Right lobe of liver (tissue), 4 donors: ENCODE results near the gene LARP4B.

ENCODE experiments used
- POLR2A ChIP-seq: fragments of 450-650 bp; IDR thresholded peaks from one replicate; pipeline ENCODE4 v1.6.1; 2017; ENCODE audit warnings: antibody characterized with exemption, mild to moderate bottlenecking
- TF ChIP-seq, protein P1 (sequence below), 4 donors: fragments of 200-600 bp in 3 of 4; fragments of 450-650 bp in 1 of 4; IDR thresholded peaks; one replicate each; pipeline versions ENCODE4 v1.5.1 to v1.8.0; 2016 to 2022; ENCODE audit warnings: antibody characterized with exemption in 4 of 4, mild to moderate bottlenecking in 2 of 4
- donor health status: DM: no; HTN: no; CAD: no.
- donor health status: DM: no; HTN: no; CAD: no.
- donor health status: DM: no; HTN: yes; CAD: no.

DNA sequence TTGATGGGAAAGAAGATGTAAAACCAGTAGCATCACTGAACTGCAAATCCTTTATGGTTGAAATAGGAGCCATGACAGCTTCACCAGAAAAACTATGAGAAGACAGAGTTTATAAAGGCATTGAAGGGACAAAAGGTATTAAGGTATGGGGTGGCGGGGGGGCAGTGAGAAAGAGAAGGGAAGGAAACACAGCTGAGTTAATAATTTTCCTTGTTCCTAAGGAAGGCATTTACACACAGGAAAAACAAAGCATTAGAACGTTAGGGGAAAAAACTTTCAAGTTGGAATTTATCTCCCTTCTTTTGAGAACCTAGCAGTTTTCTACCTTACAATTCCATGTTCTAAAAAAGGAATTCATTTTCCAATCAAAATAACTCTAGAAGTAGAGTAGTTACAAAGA is 4.4 kb downstream of the LARP4B start:
- TF ChIP-seq POLR2A: no peak
- TF ChIP-seq, protein P1, sequence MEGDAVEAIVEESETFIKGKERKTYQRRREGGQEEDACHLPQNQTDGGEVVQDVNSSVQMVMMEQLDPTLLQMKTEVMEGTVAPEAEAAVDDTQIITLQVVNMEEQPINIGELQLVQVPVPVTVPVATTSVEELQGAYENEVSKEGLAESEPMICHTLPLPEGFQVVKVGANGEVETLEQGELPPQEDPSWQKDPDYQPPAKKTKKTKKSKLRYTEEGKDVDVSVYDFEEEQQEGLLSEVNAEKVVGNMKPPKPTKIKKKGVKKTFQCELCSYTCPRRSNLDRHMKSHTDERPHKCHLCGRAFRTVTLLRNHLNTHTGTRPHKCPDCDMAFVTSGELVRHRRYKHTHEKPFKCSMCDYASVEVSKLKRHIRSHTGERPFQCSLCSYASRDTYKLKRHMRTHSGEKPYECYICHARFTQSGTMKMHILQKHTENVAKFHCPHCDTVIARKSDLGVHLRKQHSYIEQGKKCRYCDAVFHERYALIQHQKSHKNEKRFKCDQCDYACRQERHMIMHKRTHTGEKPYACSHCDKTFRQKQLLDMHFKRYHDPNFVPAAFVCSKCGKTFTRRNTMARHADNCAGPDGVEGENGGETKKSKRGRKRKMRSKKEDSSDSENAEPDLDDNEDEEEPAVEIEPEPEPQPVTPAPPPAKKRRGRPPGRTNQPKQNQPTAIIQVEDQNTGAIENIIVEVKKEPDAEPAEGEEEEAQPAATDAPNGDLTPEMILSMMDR (IDR thresholded peaks at IDR 0.05): no peak
